HG02870 (cell line): ENCODE results near the gene FGF18.

ENCODE experiments used
- ATAC-seq: cut with Tn5 transposase; IDR thresholded peaks from one replicate; pipeline ENCODE4 v1.9.1; 2021; ENCODE audit warnings: mild to moderate bottlenecking, moderate library complexity; ENCODE audit not compliant: unreplicated experiment

Gene FGF18

DNA sequence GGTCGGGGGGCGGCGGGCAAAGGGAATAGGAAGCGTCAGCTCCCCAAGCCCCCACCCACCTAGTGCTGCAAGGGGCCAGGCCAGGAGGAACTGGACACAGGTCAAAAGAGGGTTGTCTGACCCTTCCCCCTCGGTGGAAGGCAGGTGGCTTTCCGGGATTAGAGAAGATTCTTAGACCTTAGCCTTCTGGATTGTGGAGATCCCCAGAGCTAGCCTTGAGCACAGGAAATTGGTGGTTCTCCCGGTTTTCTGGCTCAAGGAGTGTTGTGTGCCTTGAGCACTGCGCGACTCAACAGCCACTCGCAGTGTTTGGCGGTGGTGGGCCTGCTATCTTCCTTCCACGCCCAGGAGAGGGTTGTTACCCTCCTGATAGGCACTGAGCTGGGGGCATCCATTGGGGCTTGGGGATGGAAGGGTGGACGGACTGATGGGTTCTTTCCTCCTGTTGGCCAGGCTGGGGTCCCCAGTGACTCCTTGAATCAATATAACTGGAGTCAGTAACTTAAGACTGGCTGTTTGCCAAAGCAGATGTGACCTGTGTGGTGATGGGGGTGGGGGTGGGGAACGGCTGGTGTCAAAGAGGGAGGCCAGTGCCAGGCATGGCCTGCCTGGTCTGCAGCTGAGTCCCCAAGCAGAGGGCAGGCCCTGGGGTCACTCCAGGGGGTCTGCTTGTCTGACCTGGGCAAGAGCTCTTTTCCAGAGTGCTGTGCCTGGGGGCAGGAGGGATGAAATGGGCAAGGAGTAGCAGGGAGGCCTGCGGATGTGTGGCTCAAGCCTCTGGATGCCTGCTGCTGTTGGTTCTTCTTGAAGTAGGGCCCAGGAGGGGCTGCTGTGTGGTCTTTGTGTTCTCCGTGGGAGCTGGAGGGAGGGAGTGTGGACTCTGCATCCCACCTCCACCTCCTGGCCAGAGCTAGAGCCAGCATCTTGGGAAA is 2.1 kb downstream of the FGF18 start:
- no peak for ATAC-seq

DNA sequence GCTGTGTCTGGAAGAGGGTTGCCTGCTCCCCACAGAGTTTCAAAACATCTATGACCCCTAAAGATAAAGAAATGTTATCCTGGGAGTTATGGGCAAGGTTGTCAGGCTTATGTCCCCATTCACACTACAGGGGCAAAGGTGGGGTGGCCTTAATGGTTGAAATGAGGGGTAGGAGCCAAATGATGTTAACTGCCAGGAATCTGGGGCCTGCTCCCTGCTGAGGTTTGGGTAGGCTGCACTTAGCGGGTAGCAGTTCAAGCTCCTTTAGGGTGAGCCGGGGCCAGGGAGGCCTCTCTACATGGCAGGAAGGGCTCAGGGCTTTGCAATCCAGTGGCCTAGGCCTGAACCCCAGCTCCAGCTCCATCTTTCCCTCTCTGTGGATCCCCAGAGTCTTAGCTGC is 3.0 kb downstream of the FGF18 start:
- no peak for ATAC-seq

DNA sequence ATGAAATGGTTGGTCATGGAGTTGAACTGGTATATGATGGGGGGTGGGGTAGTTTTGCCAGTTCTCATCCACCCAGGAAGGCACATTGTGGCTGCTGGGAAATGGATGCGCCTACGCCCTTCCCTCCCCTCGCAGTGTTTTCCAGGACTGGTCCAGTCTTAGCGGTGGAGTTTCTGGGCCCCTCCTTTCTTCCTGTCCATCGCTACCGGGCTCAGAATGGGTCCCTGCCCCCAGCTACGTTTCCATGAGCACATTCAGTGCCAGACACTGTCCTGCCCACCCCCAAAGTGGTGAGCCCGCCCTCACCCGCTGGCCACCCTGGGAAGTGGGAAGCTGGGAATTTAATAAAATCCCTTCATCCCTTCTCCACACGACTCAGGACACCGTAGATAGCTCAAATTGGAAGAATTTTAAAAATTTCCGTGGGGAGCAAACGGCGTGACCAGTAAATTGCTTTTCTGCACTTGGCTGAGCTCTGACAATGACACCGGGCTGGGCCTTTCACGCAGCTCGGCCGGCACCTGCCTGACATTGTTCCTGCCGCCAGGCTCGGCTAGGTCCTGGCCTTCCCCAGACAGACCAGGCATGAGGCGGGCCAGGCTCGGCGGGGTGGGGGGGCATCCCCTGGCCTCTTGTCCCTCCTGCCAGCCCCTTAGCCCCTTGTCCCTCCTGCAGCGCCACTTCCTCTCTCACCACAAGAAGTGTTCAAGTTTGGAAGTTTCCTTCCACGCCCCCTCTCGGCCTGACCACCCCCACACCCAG is 3.6 kb downstream of the FGF18 start:
- ATAC-seq = no peak

DNA sequence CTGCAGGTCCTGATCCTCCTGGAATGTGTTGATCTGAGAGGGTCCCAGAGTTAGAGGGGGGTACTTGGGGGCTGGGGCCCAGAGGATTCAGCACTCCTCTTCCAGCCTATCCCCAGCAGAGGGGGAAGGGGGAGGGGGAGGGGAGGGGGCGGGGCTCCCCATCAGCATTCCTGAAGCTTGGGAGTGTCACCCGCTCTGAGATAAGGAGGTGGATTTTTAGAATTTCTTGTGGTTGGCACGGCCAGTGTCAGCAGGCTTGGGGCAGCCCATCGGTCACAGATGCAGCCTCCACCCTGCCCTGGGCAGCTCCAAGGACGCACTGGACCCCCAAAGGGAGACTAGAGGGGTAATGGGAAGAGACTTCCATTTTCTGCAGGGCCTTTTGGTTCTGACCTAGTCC is 5.3 kb downstream of the FGF18 start:
- no peak for ATAC-seq

GRCh38 chr5:171425596-171426244 is 6.3 kb downstream of the FGF18 start:
- ATAC-seq = no peak

DNA sequence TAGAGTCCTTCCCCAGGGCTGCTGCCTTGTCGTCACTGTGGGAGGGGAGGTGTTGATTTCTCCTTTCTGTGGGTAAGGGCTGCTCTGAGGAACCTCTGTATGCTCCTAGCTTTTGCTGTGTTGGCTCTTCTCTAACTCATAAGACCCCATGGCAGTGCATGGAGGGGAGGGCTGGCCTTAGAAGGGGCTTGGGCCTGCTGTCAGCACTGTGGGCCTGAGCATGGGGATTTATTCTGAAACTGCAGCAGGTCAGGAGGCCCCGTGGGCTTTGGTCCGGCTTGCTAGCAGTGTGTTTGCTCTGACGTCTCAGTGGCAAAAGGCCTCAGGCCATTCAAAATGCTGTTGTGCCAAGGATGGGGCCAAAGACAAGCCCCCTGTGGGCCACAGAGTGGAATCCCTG is 6.8 kb downstream of the FGF18 start:
- ATAC-seq = no peak

DNA sequence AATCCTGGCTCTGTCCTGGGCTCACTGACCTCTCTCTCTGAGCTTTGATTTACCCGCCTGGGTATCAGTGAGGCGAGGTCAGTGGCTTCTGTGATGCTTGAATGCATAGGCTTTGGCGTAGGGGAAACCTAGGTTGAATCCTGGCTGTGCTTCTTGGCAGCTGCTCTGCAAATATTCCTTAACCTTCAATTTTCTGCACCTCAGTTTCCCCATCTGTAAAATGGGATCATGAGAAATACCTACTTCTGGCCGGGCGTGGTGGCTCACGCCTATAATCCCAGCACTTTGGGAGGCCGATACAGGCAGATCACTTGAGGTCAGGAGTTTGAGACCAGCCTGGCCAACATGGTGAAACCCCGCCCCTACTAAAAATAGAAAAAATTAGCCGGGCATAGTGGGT is 7.2 kb downstream of the FGF18 start:
- no peak for ATAC-seq

GRCh38 chr5:171427318-171428167 is 8.1 kb downstream of the FGF18 start:
- no peak for ATAC-seq

- no peak for ATAC-seq
These were observed 8.8 kb downstream of the FGF18 start for GRCh38 chr5:171428168-171428696.

- no peak for ATAC-seq
These were observed 9.5 kb downstream of the FGF18 start for GRCh38 chr5:171428809-171429542.

DNA sequence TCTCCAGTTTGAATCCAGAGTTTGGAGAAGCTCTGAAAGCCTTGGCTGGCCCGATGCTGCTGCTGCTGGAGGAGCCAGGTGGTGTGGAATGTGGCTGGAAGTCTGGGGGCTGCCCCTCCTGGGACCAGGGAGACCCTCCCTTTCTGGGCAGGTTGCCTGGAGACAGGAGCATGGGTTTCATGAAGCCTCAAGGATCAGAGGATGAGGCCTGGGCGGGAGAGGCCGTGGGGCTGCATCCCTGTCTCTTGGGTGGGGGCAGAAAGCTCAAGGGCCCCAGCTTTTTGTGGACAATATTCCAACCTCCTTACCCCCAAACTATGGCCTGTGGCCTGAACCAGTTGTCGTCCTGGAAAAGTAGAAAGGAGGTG is 10.1 kb downstream of the FGF18 start:
- ATAC-seq = no peak

DNA sequence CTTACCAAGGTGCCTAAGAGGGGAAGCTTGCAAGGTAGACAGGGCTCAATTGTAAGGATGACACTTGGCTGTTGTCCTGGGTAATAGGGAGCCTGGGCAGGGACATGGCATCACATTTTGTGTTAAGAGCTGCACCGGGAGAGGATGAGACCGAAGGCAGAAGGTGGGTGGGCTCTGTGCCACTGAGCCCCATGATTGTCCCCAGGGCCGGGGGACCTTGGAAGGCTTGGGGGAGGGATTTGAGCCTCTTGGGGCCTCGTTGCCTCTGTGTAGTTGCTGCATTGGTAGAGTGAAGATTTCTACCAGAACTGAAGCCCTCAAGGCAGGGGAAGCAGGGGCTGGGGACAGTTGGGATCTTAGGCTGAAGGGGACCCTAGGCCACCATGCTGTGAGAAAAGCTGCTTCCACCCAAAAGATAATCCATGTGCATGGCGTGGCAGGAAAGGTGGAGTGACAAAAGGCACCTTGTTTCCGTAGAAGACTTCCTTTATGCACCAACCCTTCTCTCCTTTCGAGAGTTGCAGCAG is 11.9 kb downstream of the FGF18 start:
- no peak for ATAC-seq

- no peak for ATAC-seq
These were observed 12.6 kb downstream of the FGF18 start for GRCh38 chr5:171432076-171432475.

GRCh38 chr5:171432583-171433351 is 13.3 kb downstream of the FGF18 start:
- no peak for ATAC-seq

GRCh38 chr5:171433352-171433698 is 13.9 kb downstream of the FGF18 start:
- no peak for ATAC-seq

- no peak for ATAC-seq
These were observed 14.7 kb downstream of the FGF18 start for GRCh38 chr5:171433982-171434676.

DNA sequence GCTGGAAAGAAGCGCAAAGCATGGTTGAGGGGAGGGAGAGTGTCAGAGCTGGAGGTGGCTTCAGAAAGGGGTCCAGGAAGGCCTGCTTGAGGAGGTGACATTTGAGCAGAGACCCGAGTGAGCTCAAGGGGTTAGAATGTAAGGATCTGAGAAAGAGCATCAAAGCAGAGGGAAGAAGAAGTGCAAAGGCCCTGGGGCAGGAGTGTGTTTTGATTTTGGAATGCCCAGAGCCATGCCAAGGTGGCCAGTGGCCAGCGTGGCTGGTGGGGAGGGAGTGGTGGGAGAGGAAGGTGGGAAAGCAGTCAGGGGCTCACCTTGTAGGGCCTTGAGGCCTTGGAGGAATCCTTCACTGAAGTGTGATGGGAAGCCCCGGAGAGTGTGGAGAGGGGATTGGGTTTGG is 15.4 kb downstream of the FGF18 start:
- ATAC-seq = no peak

- ATAC-seq = no peak
These were observed 16.5 kb downstream of the FGF18 start for GRCh38 chr5:171435908-171436307.
